IMR-90 (cell line): Measurements from ENCODE around the gene TSHZ3. TPM values are rescaled to one million over a fixed set of nuclear protein-coding genes. Genes with fewer than 3 reads are reported as not detected.

Source experiments
- ATAC-seq: fragments of 200-7000 bp; cut with Tn5 transposase; 2 replicates; pipeline ENCODE4 v1.9.1; 2020; ENCODE audit warnings: low read depth, mild to moderate bottlenecking, moderate library complexity
- BruUV-seq: library from RNA; stranded (reverse); fragments of 400-500 nt; replicated peaks from 2 replicates; lab custom pipeline; 2021; lab: Mats Ljungman, UMichigan
- CTCF ChIA-PET: fragments of 300-600 bp; formaldehyde crosslinking; extraction: SDS; loops from one replicate; lab custom pipeline; 2021; ENCODE audit warnings: antibody characterized with exemption; lab: Yijun Ruan, JAX
- POLR2A ChIA-PET: fragments of 300-600 bp; sonication (Branson Sonifier 250); formaldehyde crosslinking; loops from one replicate; lab custom pipeline; 2022; ENCODE audit warnings: antibody characterized with exemption; ENCODE audit not compliant: unreplicated experiment; lab: Charles Lee
- DNase-seq: peaks from one replicate; pipeline ENCODE4 v3.0.0; 2013
- H2AFZ ChIP-seq: replicated peaks from 2 replicates; pipeline ENCODE3; 2013; ENCODE audit warnings: low read length, mild to moderate bottlenecking; ENCODE audit not compliant: poor library complexity
- H2AK5ac ChIP-seq: 2 replicates; pipeline ENCODE4 v1.6.1; 2013; ENCODE audit warnings: low read depth, low read length, inconsistent platforms
- H2AK9ac ChIP-seq: replicated peaks from 2 replicates; pipeline ENCODE3; 2013; ENCODE audit warnings: mild to moderate bottlenecking, low read depth, low read length, moderate library complexity; ENCODE audit not compliant: poor library complexity
- H2BK120ac ChIP-seq: 2 replicates; pipeline ENCODE4 v1.6.1; 2013; ENCODE audit warnings: low read depth, low read length, inconsistent platforms
- H2BK15ac ChIP-seq: 3 replicates; pipeline ENCODE4 v1.6.1; 2013; ENCODE audit warnings: low read depth, low read length, inconsistent platforms
- H2BK20ac ChIP-seq: 2 replicates; pipeline ENCODE4 v1.6.1; 2013; ENCODE audit warnings: low read depth, mild to moderate bottlenecking, inconsistent platforms, low read length, moderate library complexity
- H2BK5ac ChIP-seq: 2 replicates; pipeline ENCODE4 v1.6.1; 2013; ENCODE audit warnings: mild to moderate bottlenecking, low read depth, low read length, inconsistent platforms; ENCODE audit not compliant: poor library complexity, severe bottlenecking
- H3K14ac ChIP-seq: replicated peaks from 2 replicates; pipeline ENCODE4 v1.6.1; 2013; ENCODE audit warnings: low read depth, low read length, inconsistent platforms
- H3K18ac ChIP-seq: 2 replicates; pipeline ENCODE4 v1.6.1; 2013; ENCODE audit warnings: low read depth, low read length, control low read depth
- H3K23ac ChIP-seq: 2 replicates; pipeline ENCODE4 v1.6.1; 2013; ENCODE audit warnings: low read depth, low read length, inconsistent platforms
- H3K27ac ChIP-seq: 2 replicates; pipeline ENCODE4 v1.5.1; 2013; ENCODE audit warnings: mild to moderate bottlenecking, control low read depth, low read length; ENCODE audit not compliant: insufficient read depth
- H3K27me3 ChIP-seq: 2 replicates; pipeline ENCODE4 v1.6.1; 2013; ENCODE audit warnings: low read length; ENCODE audit not compliant: control insufficient read depth, insufficient read depth
- H3K36me3 ChIP-seq: 2 replicates; pipeline ENCODE4 v1.6.1; 2013; ENCODE audit warnings: low read length, mixed read lengths; ENCODE audit not compliant: control insufficient read depth, insufficient read depth
- H3K4ac ChIP-seq: 2 replicates; pipeline ENCODE4 v1.6.1; 2013; ENCODE audit warnings: low read depth, low read length, inconsistent platforms
- H3K4me1 ChIP-seq: 2 replicates; pipeline ENCODE4 v1.6.1; 2013; ENCODE audit warnings: low read length, mixed read lengths; ENCODE audit not compliant: control insufficient read depth, insufficient read depth
- H3K4me2 ChIP-seq: 2 replicates; pipeline ENCODE4 v1.6.1; 2013; ENCODE audit warnings: low read depth, mild to moderate bottlenecking, control low read depth, low read length, moderate library complexity
- H3K4me3 ChIP-seq: 2 replicates; pipeline ENCODE4 v1.5.1; 2013; ENCODE audit warnings: low read depth, mild to moderate bottlenecking, control low read depth, low read length, moderate library complexity; ENCODE audit not compliant: insufficient read depth
- H3K56ac ChIP-seq: 2 replicates; pipeline ENCODE4 v1.6.1; 2013; ENCODE audit warnings: low read length, inconsistent platforms; ENCODE audit not compliant: insufficient read depth; ENCODE audit errors: extremely low read depth
- H3K79me1 ChIP-seq, 2 experiments: 2 replicates each; pipeline ENCODE4 v1.6.1; 2013; ENCODE audit warnings: low read length in 2 of 2, inconsistent platforms in 1 of 2, low read depth in 1 of 2
- H3K9ac ChIP-seq: 2 replicates; pipeline ENCODE4 v1.6.1; 2013; ENCODE audit warnings: low read depth, low read length, control low read depth
- H3K9me1 ChIP-seq: 2 replicates; pipeline ENCODE4 v1.6.1; 2013; ENCODE audit warnings: low read length, inconsistent platforms; ENCODE audit not compliant: insufficient read depth
- H3K9me3 ChIP-seq: 2 replicates; pipeline ENCODE4 v1.6.1; 2013; ENCODE audit warnings: low read length; ENCODE audit not compliant: control insufficient read depth, insufficient read depth
- H4K20me1 ChIP-seq: 2 replicates; pipeline ENCODE4 v1.6.1; 2013; ENCODE audit warnings: low read length, inconsistent platforms; ENCODE audit not compliant: insufficient read depth
- H4K5ac ChIP-seq: 2 replicates; pipeline ENCODE4 v1.6.1; 2013; ENCODE audit warnings: mild to moderate bottlenecking, low read depth, low read length, control low read depth
- H4K8ac ChIP-seq, 2 experiments: 2 replicates each; pipeline ENCODE4 v1.6.1; 2013; ENCODE audit warnings: low read depth in 2 of 2, low read length in 2 of 2, control low read depth in 1 of 2, inconsistent platforms in 1 of 2
- H4K91ac ChIP-seq: 2 replicates; pipeline ENCODE4 v1.6.1; 2013; ENCODE audit warnings: low read depth, low read length, inconsistent platforms; ENCODE audit not compliant: insufficient read depth
- BHLHE40 ChIP-seq: fragments of 150-350 bp; IDR thresholded peaks from 2 replicates; pipeline ENCODE4 v1.6.1; 2016; ENCODE audit warnings: mild to moderate bottlenecking, low read depth, low read length
- CEBPB ChIP-seq: IDR thresholded peaks from 2 replicates; pipeline ENCODE4 v1.6.1; 2012; ENCODE audit warnings: low read depth, low read length, improper control_type of control experiment
- CHD1 ChIP-seq: IDR thresholded peaks from 2 replicates; pipeline ENCODE4 v1.6.1; 2012; ENCODE audit warnings: low read depth, low read length, improper control_type of control experiment
- MAZ ChIP-seq: IDR thresholded peaks from 2 replicates; pipeline ENCODE4 v1.6.1; 2012; ENCODE audit warnings: low read depth, mild to moderate bottlenecking, low read length, improper control_type of control experiment, moderate library complexity, borderline replicate concordance
- POLR2A ChIP-seq: IDR thresholded peaks from 2 replicates; pipeline ENCODE4 v1.6.1; 2012; ENCODE audit warnings: mild to moderate bottlenecking, low read depth, low read length
- RAD21 ChIP-seq: IDR thresholded peaks from 2 replicates; pipeline ENCODE4 v1.6.1; 2012; ENCODE audit warnings: low read length, improper control_type of control experiment
- RCOR1 ChIP-seq: IDR thresholded peaks from 2 replicates; pipeline ENCODE4 v1.6.1; 2012; ENCODE audit warnings: mild to moderate bottlenecking, low read length, improper control_type of control experiment; ENCODE audit not compliant: insufficient replicate concordance
- WGBS, 2 experiments: methylation state at CpG; one replicate each; pipeline versions ENCODE4 v1.1.5 to v1.1.7; 2013; ENCODE audit warnings: missing lambda C conversion rate in 2 of 2; ENCODE audit not compliant: insufficient read length in 1 of 2; ENCODE audit errors: extremely low coverage in 2 of 2; 5-methylcytosine and 5-hydroxymethylcytosine counted together
- dilution Hi-C: fragments of 300-500 bp; cut with HindIII; formaldehyde crosslinking; loops from one replicate; pipeline ENCODE4 v1.14.3; 2018; ENCODE audit warnings: low sequenced_read_pairs; ENCODE audit not compliant: unreplicated experiment
- in situ Hi-C: fragments of 300-500 bp; cut with MboI; formaldehyde crosslinking; loops from 3 replicates; pipeline ENCODE4 v1.14.3; 2019; ENCODE audit warnings: low sequenced_read_pairs, inconsistent platforms, mixed read lengths
- intact Hi-C: fragments of 100-400 bp; cut with micrococcal nuclease; formaldehyde crosslinking; loops from 2 replicates; pipeline ENCODE4 v1.10.0; 2022
- polyA plus RNA-seq, 3 experiments: library from polyadenylated mRNA; depleted of rRNA; stranded (reverse); fragments of >200 nt; gene quantifications; 2 replicates each; pipeline ENCODE4 v1.2.3, GENCODE V29; 2012; ENCODE audit warnings: low replicate concordance in 1 of 3
- total RNA-seq: library from RNA; depleted of rRNA; stranded (reverse); fragments of >200 nt; gene quantifications from 2 replicates; pipeline ENCODE4 v1.2.3, GENCODE V29; 2012
- TF ChIP-seq, protein P1 (sequence below): fragments of 150-350 bp; IDR thresholded peaks from 2 replicates; pipeline ENCODE4 v1.6.1; 2016; ENCODE audit warnings: low read depth, mild to moderate bottlenecking, low read length, moderate library complexity, borderline replicate concordance

The TSHZ3 gene
- total and polyA plus RNA-seq, 2 of the 4 experiments (the other 2 are of a cell fraction): 8.1 to 13.0 TPM

GRCh38 chr19:31262725-31263191 lies 86.5 kb downstream of the TSHZ3 start:
- Histone ChIP-seq H3K27me3 (no peaks in the 10 kb centered on the region), H3K36me3 (no peaks in the 10 kb centered on the region), H2AK5ac (peak overlapping the region; percentile 54), H3K23ac (0 out of 2 replicates have a peak overlapping the region, but pooled peaks have one; percentile 12), H4K8ac (peak overlapping the region in 1 of 2 experiments; percentile 75; a peak in 1 of 4 replicates), H2AK9ac (peak overlapping the region; percentile 62), H3K9me3 (no peaks in the 10 kb centered on the region), H3K4me3 (no peak overlapping the region), H3K4me2 (no peak overlapping the region), H4K91ac (peak overlapping the region; percentile 48; the same call in 1 of the 2 replicates), H4K5ac (peak overlapping the region; percentile 3; the same call in 1 of the 2 replicates), H3K9ac (no peak overlapping the region), H2AFZ (peak overlapping the region; percentile 40), H3K14ac (peak overlapping the region; percentile 78), H3K4ac (peak overlapping the region; percentile 41), H2BK120ac (peak overlapping the region; percentile 58), H4K20me1 (no peaks in the 10 kb centered on the region), H3K4me1 (peaks cover 11% of the 10 kb centered on the region), H2BK15ac (peak overlapping the region; percentile 47; the same call in 1 of the 3 replicates), H3K79me1 (no peaks in the 10 kb centered on the region), H3K27ac (peak overlapping the region; percentile 4), H3K9me1 (no peaks in the 10 kb centered on the region; the same call in 1 of the 2 replicates), H3K18ac (peak overlapping the region; percentile 51; the same call in 1 of the 2 replicates), H3K56ac (no peak overlapping the region), H2BK5ac (no peak overlapping the region), H2BK20ac (peak overlapping the region; percentile 61)
- CTCF ChIA-PET: interaction anchor here (0.6 to 0.7 kb wide), 2 partner anchors 34 to 114 kb away, joined by 3 read pairs; no protein-coding TSS in a partner anchor
- TF ChIP-seq MAZ (no peak), RCOR1 (no peak), BHLHE40 (no peak), POLR2A (no peak), CHD1 (no peak), CEBPB (no peak), RAD21 (no peak)
- TF ChIP-seq, protein P1, sequence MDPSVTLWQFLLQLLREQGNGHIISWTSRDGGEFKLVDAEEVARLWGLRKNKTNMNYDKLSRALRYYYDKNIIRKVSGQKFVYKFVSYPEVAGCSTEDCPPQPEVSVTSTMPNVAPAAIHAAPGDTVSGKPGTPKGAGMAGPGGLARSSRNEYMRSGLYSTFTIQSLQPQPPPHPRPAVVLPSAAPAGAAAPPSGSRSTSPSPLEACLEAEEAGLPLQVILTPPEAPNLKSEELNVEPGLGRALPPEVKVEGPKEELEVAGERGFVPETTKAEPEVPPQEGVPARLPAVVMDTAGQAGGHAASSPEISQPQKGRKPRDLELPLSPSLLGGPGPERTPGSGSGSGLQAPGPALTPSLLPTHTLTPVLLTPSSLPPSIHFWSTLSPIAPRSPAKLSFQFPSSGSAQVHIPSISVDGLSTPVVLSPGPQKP: no peak
- POLR2A ChIA-PET: no interaction called here
- dilution Hi-C loops (no loop called here), intact Hi-C loops (loop anchor here (2.0 to 5.0 kb wide), 2 partner anchors 30 to 135 kb away; no protein-coding TSS in a partner anchor), in situ Hi-C loops (no loop called here)
- DNase-seq (peak; percentile 34), ATAC-seq (peak; percentile 64)
- WGBS, 2 experiments: no CpG with 5 or more reads among the region's 10 CpGs
- BruUV-seq: no TSS peak
